NOMO-1 (cell line): ENCODE results near the gene TNP1.
A peak's percentile ranks its signal among the peaks of the same experiment; 100 is the strongest.

Experiments used
- DNase-seq, 2 experiments: peaks; one replicate each; lab custom pipeline; 2025; ENCODE audit not compliant: unreplicated experiment in 2 of 2; lab: John Stamatoyannopoulos, UW

Gene TNP1

GRCh38 chr2:216859944-216860343 is at the start of gene TNP1:
Gene TNP1, minus strand, starts transcription at chr2:216860064. Its CDS starts 30 bp downstream, at chr2:216860034.
- no peak for DNase-seq

GRCh38 chr2:216908300-216908699 is 48.4 kb upstream of the TNP1 start:
- no peak for DNase-seq

GRCh38 chr2:216905649-216906329 is 45.9 kb upstream of the TNP1 start:
- no peak for DNase-seq

GRCh38 chr2:216904974-216905373 is 45.1 kb upstream of the TNP1 start:
- DNase-seq = no peak

GRCh38 chr2:216904554-216904953 is 44.7 kb upstream of the TNP1 start:
- no peak for DNase-seq

- DNase-seq = no peak
Measured at GRCh38 chr2:216903470-216903869, 43.6 kb upstream of the TNP1 start.

GRCh38 chr2:216901273-216901672 is 41.4 kb upstream of the TNP1 start:
- DNase-seq = no peak

GRCh38 chr2:216900406-216900805 is 40.5 kb upstream of the TNP1 start:
- no peak for DNase-seq

GRCh38 chr2:216897561-216898203 is 37.8 kb upstream of the TNP1 start:
- no peak for DNase-seq

- no peak for DNase-seq
Measured at GRCh38 chr2:216890138-216890537, 30.3 kb upstream of the TNP1 start.

GRCh38 chr2:216888887-216889622 is 29.2 kb upstream of the TNP1 start:
- no peak for DNase-seq

- DNase-seq = no peak
Measured at GRCh38 chr2:216888081-216888480, 28.2 kb upstream of the TNP1 start.

GRCh38 chr2:216887138-216887537 is 27.3 kb upstream of the TNP1 start:
- DNase-seq = no peak

GRCh38 chr2:216885117-216885553 is 25.3 kb upstream of the TNP1 start:
- DNase-seq = no peak

GRCh38 chr2:216884347-216884746 is 24.5 kb upstream of the TNP1 start:
- no peak for DNase-seq

GRCh38 chr2:216882876-216883275 is 23.0 kb upstream of the TNP1 start:
- no peak for DNase-seq

GRCh38 chr2:216881411-216881810 is 21.5 kb upstream of the TNP1 start:
- no peak for DNase-seq

- DNase-seq = no peak
Measured at GRCh38 chr2:216880509-216881184, 20.8 kb upstream of the TNP1 start.

GRCh38 chr2:216879727-216880508 is 20.1 kb upstream of the TNP1 start:
- DNase-seq = no peak

- peak in 1 of 2 experiments; percentile 29 for DNase-seq
Measured at GRCh38 chr2:216878072-216878471, 18.2 kb upstream of the TNP1 start.
